ENCODE results near the gene LY6G6C. TPM values are rescaled to one million over a fixed set of nuclear protein-coding genes. Genes with fewer than 3 reads are reported as not detected.

Gene LY6G6C
- total and polyA plus RNA-seq, 10 of the 15 experiments (the other 5 are each of a cell fraction or from before 2014, with no cell fraction given), result not detected

DNA sequence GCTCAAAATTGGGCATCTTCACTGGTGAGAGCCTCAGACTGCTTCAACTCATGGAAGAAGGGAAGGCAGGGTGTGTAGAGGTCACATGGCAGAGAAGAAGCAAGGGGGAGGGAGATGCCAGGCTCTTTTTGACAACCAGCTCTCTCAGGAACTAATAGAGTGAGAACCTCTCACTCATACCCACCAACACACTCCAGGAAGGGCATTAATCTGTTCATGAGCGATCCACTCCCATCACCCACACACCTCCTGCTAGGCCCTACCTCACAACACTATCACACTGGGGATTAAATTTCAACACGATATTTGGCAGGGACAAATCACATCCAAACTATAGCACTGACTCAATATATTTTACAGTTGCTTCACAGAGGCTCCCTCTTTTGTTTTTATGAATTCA is 20.3 kb upstream of the LY6G6C start:
- 56% methylated on average over 2 of the region's 2 CpGs for WGBS (ENCODE audit: insufficient coverage, insufficient replicate concordance, low lambda C conversion rate, missing lambda C conversion rate)
- Histone ChIP-seq H3K27me3 (replicated peaks in 1 of 2; ENCODE audit: control insufficient read depth in 2 of 2, insufficient read depth in 2 of 2, low read length in 1 of 2) (no peaks in the 10 kb centered on the region), H2AFZ (ENCODE audit: control insufficient read depth, low read depth, low read length) (no peak overlapping the region), H3K4me3 (no peak overlapping the region), H4K20me1 (ENCODE audit: control insufficient read depth, insufficient read depth) (no peaks in the 10 kb centered on the region), H3K27ac (ENCODE audit: control insufficient read depth, insufficient read depth) (no peak overlapping the region), H3K36me3 (ENCODE audit: control insufficient read depth in 2 of 2, insufficient read depth in 2 of 2, low read length in 1 of 2) (peaks cover 0 to 1% of the 10 kb centered on the region in 2 experiments; a peak in 1 of 4 replicates), H3K4me2 (ENCODE audit: control insufficient read depth, insufficient read depth) (no peak overlapping the region), H3K9me3 (replicated peaks; ENCODE audit: control insufficient read depth, insufficient read depth, low read length) (no peaks in the 10 kb centered on the region), H3K9ac (ENCODE audit: control insufficient read depth, insufficient read depth, low read length) (no peak overlapping the region), H3K4me1 (ENCODE audit: control insufficient read depth, insufficient read depth, low read length) (peaks cover 18% of the 10 kb centered on the region), H3K79me2 (ENCODE audit: control insufficient read depth, insufficient read depth, low read length) (peaks cover 13% of the 10 kb centered on the region)
- ChIA-PET SMC1A (ENCODE audit: uncharacterized antibody, unreplicated experiment) (interaction anchor here (0.6 to 1.4 kb wide), 5 partner anchors 49 to 1235 kb away, joined by 3 read pairs; no protein-coding TSS in a partner anchor), CTCF (interaction anchor here (1.1 to 15.8 kb wide), 4 partner anchors 9 to 88 kb away, joined by 4 to 208 read pairs (median 24); no protein-coding TSS in a partner anchor), POLR2A (interaction anchor here (0.7 to 4.3 kb wide), 4 partner anchors 12 to 146 kb away, joined by 3 to 30 read pairs (median 3); partner anchors contain the start of genes APOM and DDAH2), RAD21 (ENCODE audit: unreplicated experiment) (interaction anchor here (0.6 to 6.0 kb wide), 3 partner anchors 28 to 88 kb away, joined by 5 to 37 read pairs (median 36); partner anchors contain the start of gene LSM2)
- FAIRE-seq (no peak), DNase-seq (ENCODE audit: low read depth, low spot score) (no peak), ATAC-seq (no peak)
- in situ Hi-C loops (cut with MboI) (no loop called here), intact Hi-C loops (cut with micrococcal nuclease; ENCODE audit: unreplicated experiment) (no loop called here)
- BruUV-seq (replicated peaks), result no TSS peak
- no peak for TF ChIP-seq ETV6 (conservative IDR thresholded peaks at IDR 0.05 in 1 of 2, IDR thresholded peaks at IDR 0.05 in 1 of 2; ENCODE audit: borderline replicate concordance in 1 of 2, low read depth in 1 of 2)
- TF ChIP-seq RELA (IDR thresholded peaks at IDR 0.05; ENCODE audit: borderline replicate concordance, partially characterized antibody), result no peak
- TF ChIP-seq, protein P1, sequence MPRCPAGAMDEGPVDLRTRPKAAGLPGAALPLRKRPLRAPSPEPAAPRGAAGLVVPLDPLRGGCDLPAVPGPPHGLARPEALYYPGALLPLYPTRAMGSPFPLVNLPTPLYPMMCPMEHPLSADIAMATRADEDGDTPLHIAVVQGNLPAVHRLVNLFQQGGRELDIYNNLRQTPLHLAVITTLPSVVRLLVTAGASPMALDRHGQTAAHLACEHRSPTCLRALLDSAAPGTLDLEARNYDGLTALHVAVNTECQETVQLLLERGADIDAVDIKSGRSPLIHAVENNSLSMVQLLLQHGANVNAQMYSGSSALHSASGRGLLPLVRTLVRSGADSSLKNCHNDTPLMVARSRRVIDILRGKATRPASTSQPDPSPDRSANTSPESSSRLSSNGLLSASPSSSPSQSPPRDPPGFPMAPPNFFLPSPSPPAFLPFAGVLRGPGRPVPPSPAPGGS (IDR thresholded peaks at IDR 0.05; ENCODE audit: borderline replicate concordance, insufficient read depth, low read depth, low read length, poor library complexity, severe bottlenecking), result no peak
- TF ChIP-seq ATF3 (IDR thresholded peaks at IDR 0.05; ENCODE audit: borderline replicate concordance, extremely low read depth, low read depth, low read length), result no peak
- no peak for TF ChIP-seq CEBPZ (IDR thresholded peaks at IDR 0.05; ENCODE audit: low read depth, low read length)
- TF ChIP-seq SMAD5 (IDR thresholded peaks at IDR 0.05; ENCODE audit: low read depth), result no peak
- no peak for TF ChIP-seq E2F4 (IDR thresholded peaks at IDR 0.05; ENCODE audit: low read depth, low read length)
- TF ChIP-seq ZNF622 (IDR thresholded peaks at IDR 0.05), result no peak
- no peak for TF ChIP-seq NR2C1 (IDR thresholded peaks at IDR 0.05)
- TF ChIP-seq MTA3 (IDR thresholded peaks at IDR 0.05; ENCODE audit: borderline replicate concordance, low read length), result no peak
- no peak for TF ChIP-seq TAF1 (IDR thresholded peaks at IDR 0.05; ENCODE audit: borderline replicate concordance, low read depth, low read length)
- no peak for TF ChIP-seq HDAC2 (IDR thresholded peaks at IDR 0.05)
- TF ChIP-seq POLR2AphosphoS5 (IDR thresholded peaks at IDR 0.05; ENCODE audit: low read length), result no peak

Measured in GM12878 (cell line).